Karpas-422 (cell line): Measurements from ENCODE around the gene BIN1. TPM values are rescaled to one million over a fixed set of nuclear protein-coding genes. Genes with fewer than 3 reads are reported as not detected.

ENCODE experiments used
- DNase-seq: peaks from one replicate; pipeline ENCODE4 v3.0.0-alpha.2; 2015
- H2AFZ ChIP-seq: fragments of 200-600 bp; sonication (generic); 2 replicates; pipeline ENCODE4 v1.6.1; 2014; ENCODE audit warnings: antibody characterized with exemption, low read length, mixed read lengths
- H3K27ac ChIP-seq: fragments of 200-600 bp; sonication (generic); 2 replicates; pipeline ENCODE4 v1.5.1; 2014; ENCODE audit warnings: mild to moderate bottlenecking, low read length, moderate library complexity
- H3K27me3 ChIP-seq: fragments of 200-600 bp; sonication (generic); 2 replicates; pipeline ENCODE4 v1.6.1; 2014; ENCODE audit warnings: low read length, mixed read lengths
- H3K36me3 ChIP-seq: fragments of 200-600 bp; sonication (generic); 2 replicates; pipeline ENCODE4 v1.6.1; 2014; ENCODE audit warnings: low read length, mixed read lengths; ENCODE audit not compliant: insufficient read depth
- H3K4me1 ChIP-seq: fragments of 200-600 bp; sonication (generic); 2 replicates; pipeline ENCODE4 v1.6.1; 2014; ENCODE audit warnings: mild to moderate bottlenecking, low read length, mixed read lengths
- H3K4me2 ChIP-seq: fragments of 200-600 bp; sonication (generic); 2 replicates; pipeline ENCODE4 v1.6.1; 2014; ENCODE audit warnings: low read length, low read depth, mild to moderate bottlenecking; ENCODE audit not compliant: poor library complexity, severe bottlenecking
- H3K4me3 ChIP-seq: fragments of 200-600 bp; sonication (generic); 2 replicates; pipeline ENCODE4 v1.5.1; 2014; ENCODE audit warnings: mild to moderate bottlenecking, antibody characterized with exemption, low read length, mixed read lengths
- H3K79me2 ChIP-seq: fragments of 200-600 bp; sonication (generic); 2 replicates; pipeline ENCODE4 v1.6.1; 2014; ENCODE audit warnings: mild to moderate bottlenecking, low read length, mixed read lengths
- H3K9ac ChIP-seq: fragments of 200-600 bp; sonication (generic); 2 replicates; pipeline ENCODE4 v1.6.0; 2014; ENCODE audit warnings: low read length
- H3K9me2 ChIP-seq: fragments of 200-600 bp; sonication (generic), shearing (Covaris generic); replicated peaks from 2 replicates; pipeline ENCODE4 v1.6.0; 2014; ENCODE audit warnings: mild to moderate bottlenecking, low read length, moderate library complexity; ENCODE audit not compliant: insufficient read depth
- H3K9me3 ChIP-seq: fragments of 300-700, 200-600 bp; sonication (generic); 2 replicates; pipeline ENCODE4 v1.6.1; 2014; ENCODE audit warnings: low read length, mixed read lengths
- H4K20me1 ChIP-seq: fragments of 200-600 bp; sonication (generic); 2 replicates; pipeline ENCODE4 v1.6.1; 2014; ENCODE audit warnings: mild to moderate bottlenecking, antibody characterized with exemption, low read length, low read depth; ENCODE audit not compliant: insufficient read depth
- total RNA-seq: library from RNA; depleted of rRNA; stranded (reverse); fragments of >200 nt; shearing (Covaris generic); gene quantifications from 2 replicates; pipeline ENCODE4 v1.2.3, GENCODE V29; 2014; ENCODE audit warnings: low replicate concordance

Gene BIN1
- total RNA-seq, 1 experiment from 2014 or later: 8.4 TPM

DNA sequence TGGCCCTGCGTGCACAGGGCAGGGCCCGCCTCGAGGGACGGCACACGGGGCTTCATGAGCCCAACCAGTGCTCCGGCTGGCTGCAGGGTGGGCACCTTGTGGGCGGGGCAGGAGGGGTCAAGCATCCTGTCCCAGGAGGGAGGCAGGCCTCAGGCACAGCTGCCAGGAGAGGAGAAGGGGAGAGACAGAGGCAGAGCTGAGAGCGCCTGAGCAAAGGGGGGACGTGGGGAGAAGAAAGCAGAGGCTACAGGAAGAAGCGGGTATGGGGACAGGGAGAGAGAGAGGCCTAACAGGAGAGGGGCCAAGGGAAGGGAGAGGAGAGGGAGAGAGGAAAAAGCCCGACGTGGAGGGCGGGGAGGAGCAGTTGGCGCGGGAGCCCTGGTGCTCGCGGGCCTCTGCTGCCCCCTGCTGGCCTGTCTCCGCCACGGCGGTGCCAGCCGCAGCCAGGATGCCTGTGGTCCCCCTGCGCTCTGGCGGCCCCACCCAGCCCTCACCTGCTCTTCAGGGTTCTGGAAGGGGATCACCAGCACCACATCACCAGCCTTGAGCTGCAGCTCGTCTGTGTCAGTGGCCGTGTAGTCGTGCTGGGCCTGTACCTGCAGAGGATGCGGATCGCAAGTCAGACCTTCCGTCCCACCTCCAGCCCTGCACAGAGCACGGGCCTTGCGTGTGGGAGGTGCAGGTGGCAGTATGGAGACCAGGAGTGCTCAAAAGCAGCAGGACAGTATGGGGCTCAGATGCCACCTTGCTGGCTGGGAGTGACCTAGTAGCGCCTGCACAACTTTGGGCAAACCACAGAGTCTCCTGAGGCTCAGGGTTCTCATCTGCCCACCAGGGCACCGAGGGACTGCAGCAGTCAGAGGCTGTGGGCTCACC lies 56.8 kb downstream of the BIN1 start:
- Histone ChIP-seq H3K9ac (no peak overlapping the region), H2AFZ (no peak overlapping the region), H4K20me1 (no peaks in the 10 kb centered on the region), H3K9me3 (no peaks in the 10 kb centered on the region), H3K9me2 (no peaks in the 10 kb centered on the region), H3K4me2 (no peak overlapping the region), H3K36me3 (no peaks in the 10 kb centered on the region), H3K4me1 (no peaks in the 10 kb centered on the region), H3K4me3 (no peak overlapping the region), H3K27ac (no peak overlapping the region), H3K79me2 (no peaks in the 10 kb centered on the region), H3K27me3 (no peaks in the 10 kb centered on the region)
- DNase-seq: peak; percentile 80

DNA sequence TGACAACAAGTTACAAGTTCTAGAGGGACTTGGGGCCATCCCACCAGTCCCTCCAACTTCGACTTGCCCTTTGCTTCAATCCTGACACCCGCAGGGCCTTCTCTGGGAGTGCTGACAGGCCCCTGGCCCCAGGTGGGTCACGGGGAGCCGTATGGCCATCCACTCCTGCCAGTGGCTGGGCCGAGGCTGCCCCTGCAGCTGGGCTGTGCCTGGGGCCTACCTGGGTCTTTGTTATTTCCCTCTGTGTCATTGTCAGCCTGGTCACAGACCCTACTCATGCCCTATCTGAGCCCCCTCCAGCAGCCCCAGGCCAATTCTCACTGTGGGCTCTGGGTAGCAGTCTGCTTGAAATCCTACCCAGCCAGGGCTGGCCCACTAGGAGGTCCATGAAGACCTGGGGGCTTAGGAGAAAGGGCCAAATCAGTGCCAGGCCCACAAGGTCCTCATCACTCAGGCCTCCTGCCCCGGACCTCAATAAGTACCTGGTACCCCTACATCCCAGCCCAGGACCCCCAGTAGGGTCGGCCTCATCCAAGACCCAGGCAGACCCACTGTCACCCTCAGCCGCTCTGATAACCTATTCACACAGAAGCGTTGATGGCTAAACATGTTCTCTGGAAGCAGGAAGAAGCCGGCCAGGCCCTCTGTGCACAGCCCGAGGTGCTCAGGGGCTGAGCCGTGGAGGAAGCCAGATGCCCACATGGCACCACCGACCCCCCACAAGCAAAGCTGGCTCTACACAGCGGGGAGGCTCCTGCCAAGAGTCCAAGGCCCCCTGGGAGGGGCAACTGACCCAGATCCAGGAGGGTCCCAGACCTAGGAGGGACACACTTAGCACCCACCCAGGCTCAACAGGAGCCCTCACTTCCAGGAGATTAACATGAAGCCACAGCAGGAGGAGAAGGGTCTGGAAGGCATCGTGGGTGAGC lies 57.7 kb downstream of the BIN1 start:
- no peak overlapping the region for H3K27ac ChIP-seq
- H4K20me1 ChIP-seq: no peaks in the 10 kb centered on the region
- H3K9me3 ChIP-seq: 0 out of 2 replicates have a peak, but pooled peaks cover under 1% of the 10 kb centered on the region
- H3K4me2 ChIP-seq: no peak overlapping the region
- H3K9ac ChIP-seq: no peak overlapping the region
- no peak for DNase-seq
- H3K27me3 ChIP-seq: no peaks in the 10 kb centered on the region
- no peaks in the 10 kb centered on the region for H3K79me2 ChIP-seq
- no peak overlapping the region for H3K4me3 ChIP-seq
- H2AFZ ChIP-seq: no peak overlapping the region
- no peaks in the 10 kb centered on the region for H3K36me3 ChIP-seq
- H3K4me1 ChIP-seq: no peaks in the 10 kb centered on the region
- no peaks in the 10 kb centered on the region for H3K9me2 ChIP-seq

DNA sequence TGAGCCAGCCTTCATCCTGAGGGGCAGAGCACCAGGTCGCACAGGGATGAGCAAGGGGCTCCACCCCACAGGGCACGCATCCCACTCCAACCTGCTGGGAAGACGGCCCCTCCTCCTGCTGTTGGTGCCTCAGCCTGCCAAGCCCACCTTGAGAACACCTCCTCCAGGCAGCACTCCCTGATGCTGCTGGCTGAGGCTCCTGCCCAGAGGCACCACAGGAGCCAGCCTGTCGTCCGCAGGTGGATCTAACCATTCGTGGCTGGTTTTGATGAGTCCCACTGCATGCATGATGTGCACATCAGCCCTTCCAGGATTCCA lies 58.4 kb downstream of the BIN1 start:
- no peak overlapping the region for H3K27ac ChIP-seq
- no peaks in the 10 kb centered on the region for H3K79me2 ChIP-seq
- H3K9me3 ChIP-seq: 0 out of 2 replicates have a peak, but pooled peaks cover 4% of the 10 kb centered on the region
- H3K4me1 ChIP-seq: no peaks in the 10 kb centered on the region
- no peak overlapping the region for H3K4me3 ChIP-seq
- H3K27me3 ChIP-seq: no peaks in the 10 kb centered on the region
- H3K36me3 ChIP-seq: no peaks in the 10 kb centered on the region
- H4K20me1 ChIP-seq: no peaks in the 10 kb centered on the region
- no peaks in the 10 kb centered on the region for H3K9me2 ChIP-seq
- H2AFZ ChIP-seq: no peak overlapping the region
- H3K4me2 ChIP-seq: no peak overlapping the region
- DNase-seq: no peak
- no peak overlapping the region for H3K9ac ChIP-seq

DNA sequence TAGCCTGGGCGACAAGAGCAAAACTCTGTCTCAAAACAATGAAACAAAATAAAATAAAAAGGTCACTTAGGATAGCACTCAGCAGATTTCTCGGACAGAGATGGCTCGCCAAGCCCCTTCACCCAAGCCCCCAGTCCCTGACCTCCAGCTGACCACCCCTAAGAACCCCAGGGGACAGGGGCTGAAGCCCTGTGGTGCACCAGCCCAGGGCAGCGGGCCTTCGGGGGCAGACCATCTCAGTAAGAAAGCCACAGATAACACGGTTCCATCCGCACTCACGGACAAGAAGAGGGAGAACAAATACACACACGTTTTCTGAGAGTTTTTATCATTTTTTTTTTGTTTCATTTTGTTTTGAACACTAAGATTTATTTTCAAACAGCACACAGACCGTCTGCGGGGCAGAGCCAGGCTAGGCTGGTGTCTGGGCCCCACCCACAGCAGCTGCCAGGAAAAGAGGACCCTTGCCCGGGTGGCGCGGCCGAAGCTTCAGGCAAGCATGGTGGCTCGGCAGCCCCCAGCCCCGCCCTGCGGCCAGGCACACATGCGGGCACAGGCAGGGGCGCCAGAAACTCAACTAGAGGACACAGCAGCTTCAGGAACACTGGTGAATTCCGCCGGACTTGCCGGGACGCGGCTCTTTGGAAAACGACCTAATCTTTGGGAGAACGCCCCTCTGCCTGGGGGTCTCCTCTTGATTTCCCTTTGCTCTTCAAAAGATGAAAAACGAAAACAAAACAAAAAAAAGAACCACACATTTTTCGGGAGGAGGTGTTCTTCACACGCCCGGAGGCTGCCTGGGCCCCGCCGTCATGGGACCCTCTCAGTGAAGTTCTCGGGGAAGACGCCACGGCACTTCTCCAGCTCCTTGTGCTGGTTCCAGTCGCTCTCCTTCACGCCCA lies 59.0 kb downstream of the BIN1 start:
- no peaks in the 10 kb centered on the region for H3K4me1 ChIP-seq
- DNase-seq: no peak
- H3K4me3 ChIP-seq: no peak overlapping the region
- no peaks in the 10 kb centered on the region for H3K79me2 ChIP-seq
- no peaks in the 10 kb centered on the region for H3K9me2 ChIP-seq
- H3K27ac ChIP-seq: no peak overlapping the region
- H3K27me3 ChIP-seq: no peaks in the 10 kb centered on the region
- no peak overlapping the region for H3K9ac ChIP-seq
- H3K36me3 ChIP-seq: no peaks in the 10 kb centered on the region
- no peak overlapping the region for H3K4me2 ChIP-seq
- 0 out of 2 replicates have a peak, but pooled peaks cover 4% of the 10 kb centered on the region for H3K9me3 ChIP-seq
- no peak overlapping the region for H2AFZ ChIP-seq
- H4K20me1 ChIP-seq: no peaks in the 10 kb centered on the region

DNA sequence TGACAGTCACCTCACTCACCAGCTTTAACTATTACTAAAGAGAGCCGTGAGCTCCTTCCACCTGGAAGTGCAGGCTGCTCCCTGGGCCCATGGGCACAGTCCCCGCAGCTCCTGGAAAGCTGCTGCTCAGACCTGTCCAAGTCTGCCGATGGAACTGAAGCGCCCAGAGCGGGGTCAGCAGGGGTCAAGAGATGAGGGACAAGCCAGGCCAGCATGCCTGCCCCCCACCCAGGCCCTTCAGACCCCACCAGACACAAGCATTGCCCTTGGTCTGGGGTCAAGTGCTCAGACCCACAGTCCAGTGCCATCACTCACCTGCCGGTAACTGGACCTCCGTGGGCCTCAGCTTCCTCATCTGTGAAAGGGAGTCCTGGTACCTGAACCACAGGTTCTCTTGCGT lies 59.9 kb downstream of the BIN1 start:
- H3K4me3 ChIP-seq: no peak overlapping the region
- no peak overlapping the region for H2AFZ ChIP-seq

DNA sequence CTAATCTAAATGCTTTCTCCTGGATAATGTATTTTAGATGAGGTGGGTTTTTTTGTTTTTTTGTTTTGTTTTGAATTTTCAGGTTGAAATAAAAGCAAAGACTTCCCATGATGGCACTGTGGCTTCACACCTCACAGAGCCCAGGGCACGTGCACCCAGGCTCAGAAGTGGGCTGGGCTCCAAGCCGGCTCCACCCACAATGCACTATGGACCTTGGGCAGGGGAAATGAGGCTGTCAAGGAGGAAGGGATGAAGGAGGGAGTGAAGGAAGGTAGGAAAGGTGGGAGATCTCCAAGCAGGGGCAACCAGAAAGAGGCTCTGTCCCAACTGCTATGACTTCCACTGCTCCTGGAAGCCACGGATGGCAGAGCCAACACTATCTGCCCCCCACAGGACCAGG lies 60.4 kb downstream of the BIN1 start:
- no peak for DNase-seq
- Histone ChIP-seq H3K9ac (no peak overlapping the region), H3K9me3 (0 out of 2 replicates have a peak, but pooled peaks cover 4% of the 10 kb centered on the region), H3K27ac (no peak overlapping the region), H3K79me2 (no peaks in the 10 kb centered on the region), H3K9me2 (no peaks in the 10 kb centered on the region), H2AFZ (no peak overlapping the region), H3K4me1 (no peaks in the 10 kb centered on the region), H3K4me2 (no peak overlapping the region), H3K27me3 (no peaks in the 10 kb centered on the region), H4K20me1 (no peaks in the 10 kb centered on the region), H3K36me3 (no peaks in the 10 kb centered on the region), H3K4me3 (no peak overlapping the region)

More for the DNA sequence above, 59.9 kb downstream of the BIN1 start:
- Histone ChIP-seq H3K9me3 (0 out of 2 replicates have a peak, but pooled peaks cover 4% of the 10 kb centered on the region), H4K20me1 (no peaks in the 10 kb centered on the region), H3K27ac (no peak overlapping the region), H3K36me3 (no peaks in the 10 kb centered on the region), H3K4me1 (no peaks in the 10 kb centered on the region), H3K27me3 (no peaks in the 10 kb centered on the region), H3K9ac (no peak overlapping the region), H3K4me2 (no peak overlapping the region), H3K79me2 (no peaks in the 10 kb centered on the region), H3K9me2 (no peaks in the 10 kb centered on the region)
- DNase-seq: no peak

DNA sequence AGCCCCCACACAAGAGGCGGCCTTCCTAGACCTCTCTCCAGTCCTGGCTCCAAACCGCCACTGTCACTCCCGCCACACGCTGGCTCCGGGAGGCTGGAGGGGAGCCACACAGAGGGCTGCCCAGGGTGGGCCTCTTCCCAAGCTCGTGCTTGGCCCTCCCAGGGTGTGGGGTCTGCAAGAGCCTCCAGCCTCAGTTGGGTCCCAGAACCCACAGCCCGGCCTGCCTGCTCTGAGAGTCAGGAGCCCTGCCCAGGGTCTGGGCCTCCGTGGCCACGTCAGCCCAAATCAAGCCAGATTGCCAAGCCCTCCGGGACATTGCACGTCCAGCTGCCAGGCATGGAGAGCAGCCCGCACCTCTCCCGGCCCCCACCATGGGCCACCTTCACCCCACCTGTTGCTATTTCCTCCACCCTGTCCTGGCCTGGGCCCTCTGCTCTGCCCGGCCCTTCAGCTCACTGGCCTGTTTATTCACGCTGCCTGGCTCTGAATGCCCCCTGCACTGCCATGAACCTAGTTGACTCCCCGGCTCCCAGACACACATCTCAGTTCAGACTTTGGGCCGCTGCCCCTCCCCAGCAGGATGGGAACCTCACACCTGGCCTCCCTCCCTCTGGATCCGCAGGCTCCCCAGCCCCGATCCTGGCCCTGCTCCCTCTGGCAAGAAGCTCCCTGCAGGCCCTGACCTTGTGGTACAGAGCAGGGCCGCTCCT lies 61.0 kb downstream of the BIN1 start:
- DNase-seq: no peak
- Histone ChIP-seq H3K9ac (no peak overlapping the region), H2AFZ (no peak overlapping the region), H3K27me3 (no peaks in the 10 kb centered on the region), H3K9me3 (0 out of 2 replicates have a peak, but pooled peaks cover 4% of the 10 kb centered on the region), H3K4me2 (no peak overlapping the region), H3K79me2 (no peaks in the 10 kb centered on the region), H3K4me3 (no peak overlapping the region), H3K27ac (no peak overlapping the region), H3K4me1 (no peaks in the 10 kb centered on the region), H4K20me1 (no peaks in the 10 kb centered on the region), H3K9me2 (no peaks in the 10 kb centered on the region), H3K36me3 (no peaks in the 10 kb centered on the region)
